Inflammatory macrophage treated with lipopolysaccharide for 4 hours (primary cell): ENCODE measurements around the gene F2RL3.

Experiments used
- DNase-seq: peaks from one replicate; pipeline ENCODE4 v3.0.0-alpha.2; 2020

Gene F2RL3

DNA sequence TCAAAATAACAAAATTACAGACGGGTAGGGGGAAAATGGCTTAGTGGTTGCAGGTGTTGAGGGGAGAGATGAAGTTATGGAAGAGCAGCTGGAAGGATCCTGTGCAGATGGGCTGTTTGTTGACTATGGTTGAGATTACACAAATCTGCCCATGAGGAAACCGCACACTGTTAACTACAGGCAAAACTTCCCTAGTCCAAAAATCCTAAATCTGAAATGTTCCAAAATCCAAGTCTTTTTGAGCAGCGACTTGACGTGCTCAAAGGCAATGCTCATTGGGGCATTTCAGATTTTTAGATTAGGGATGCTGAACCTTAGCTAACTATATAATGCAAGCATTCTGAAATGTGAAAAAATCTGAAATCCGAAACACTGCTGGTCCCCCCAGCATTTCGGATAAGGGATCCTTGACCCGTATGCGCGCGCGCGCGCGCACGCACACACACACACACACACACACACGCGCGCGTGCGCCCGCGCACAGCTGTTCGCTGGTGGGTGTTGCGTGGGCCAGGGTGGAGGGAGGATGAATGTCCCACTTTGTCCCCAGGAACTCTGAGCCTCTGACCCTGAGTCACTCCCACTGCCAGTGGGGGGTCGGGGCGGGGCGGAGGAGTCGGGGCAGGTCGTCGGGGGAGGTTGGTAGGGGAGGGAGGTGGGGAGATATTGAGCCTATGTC lies 6.8 kb downstream of the F2RL3 start:
- peak; percentile 5 for DNase-seq

DNA sequence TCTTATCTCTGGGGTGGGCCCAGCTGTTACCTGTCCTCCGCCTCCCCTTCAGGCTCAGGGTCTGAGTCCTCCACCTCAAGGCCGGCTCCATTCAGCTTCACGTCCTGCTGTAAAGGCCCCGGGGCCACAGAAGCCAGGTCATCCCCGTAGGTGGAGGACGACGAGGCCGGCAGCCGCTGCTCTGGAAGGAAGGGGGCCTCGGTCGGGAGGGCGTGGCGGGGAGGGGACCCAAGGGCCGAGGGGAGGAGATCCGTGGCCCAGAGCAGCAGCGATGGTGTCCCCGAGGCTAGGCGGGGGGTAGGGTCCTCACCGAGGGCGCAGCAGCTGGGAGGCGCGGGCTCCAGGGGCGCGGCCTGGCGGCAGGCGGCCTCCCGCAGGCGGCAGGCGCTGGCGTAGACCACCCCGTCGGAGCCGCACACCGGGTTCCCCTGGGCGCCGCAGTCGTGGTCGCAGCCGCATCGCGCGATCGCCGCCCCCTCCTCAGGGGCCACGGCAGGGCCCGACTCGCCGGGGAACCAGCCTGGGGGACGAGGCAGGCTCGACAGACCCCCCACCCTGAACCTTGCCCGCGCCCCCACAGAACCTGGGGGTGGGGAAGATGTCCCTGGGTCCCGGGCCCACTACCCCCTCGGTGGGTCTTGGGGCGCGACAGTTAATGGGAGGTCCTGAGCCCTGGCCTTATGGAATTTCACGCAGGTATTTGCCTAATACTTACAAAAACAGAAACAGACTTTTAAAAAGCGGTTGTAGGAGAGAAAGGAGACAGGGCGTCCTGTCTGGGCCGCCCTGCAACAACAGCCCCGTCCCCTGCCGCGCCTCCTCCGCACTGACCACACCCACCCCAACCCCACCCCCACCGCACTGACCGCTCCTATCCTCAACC lies 7.6 kb downstream of the F2RL3 start:
- DNase-seq: peak; percentile 21

DNA sequence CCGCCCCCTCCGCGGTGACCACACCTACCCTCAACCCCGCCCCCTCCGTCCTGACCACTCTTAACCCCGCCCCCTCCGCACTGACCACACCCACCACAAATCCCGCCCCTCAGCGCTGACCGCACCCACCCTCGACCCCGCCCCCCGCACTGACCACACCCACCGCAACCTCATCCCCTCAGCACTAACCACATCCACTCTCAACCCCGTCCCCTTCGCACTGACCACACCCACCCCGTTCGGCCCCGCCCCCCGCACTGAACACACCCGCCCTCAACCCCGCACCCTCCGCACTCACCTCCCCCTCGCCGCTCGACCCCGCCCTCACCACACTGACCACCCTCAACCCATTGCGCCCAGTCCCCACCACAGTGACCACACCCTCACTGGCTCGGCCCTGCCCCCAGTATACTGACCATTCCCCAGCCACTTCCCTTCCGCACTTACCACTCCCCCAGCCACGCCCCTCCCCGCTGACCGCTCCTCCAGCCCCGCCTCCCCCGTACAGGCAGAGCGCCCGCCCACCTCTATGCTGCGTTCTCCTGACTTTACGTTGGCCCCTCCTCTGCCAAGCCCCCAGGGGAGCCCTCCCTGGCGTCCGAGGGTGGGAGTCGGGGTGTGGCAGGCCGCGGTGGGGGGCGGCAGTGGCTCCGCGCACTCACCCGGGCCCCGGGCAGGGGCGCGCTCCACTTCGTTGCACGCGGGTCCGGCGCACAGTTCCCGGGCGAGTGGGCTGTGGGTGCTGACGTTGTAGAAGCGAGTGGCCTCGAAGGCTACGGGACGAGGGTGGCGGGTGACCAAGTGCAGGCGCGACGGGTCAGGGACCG lies 8.4 kb downstream of the F2RL3 start:
- peak; percentile 96 for DNase-seq

GRCh38 chr19:16897856-16898161 lies 9.0 kb downstream of the F2RL3 start:
- no peak for DNase-seq

DNA sequence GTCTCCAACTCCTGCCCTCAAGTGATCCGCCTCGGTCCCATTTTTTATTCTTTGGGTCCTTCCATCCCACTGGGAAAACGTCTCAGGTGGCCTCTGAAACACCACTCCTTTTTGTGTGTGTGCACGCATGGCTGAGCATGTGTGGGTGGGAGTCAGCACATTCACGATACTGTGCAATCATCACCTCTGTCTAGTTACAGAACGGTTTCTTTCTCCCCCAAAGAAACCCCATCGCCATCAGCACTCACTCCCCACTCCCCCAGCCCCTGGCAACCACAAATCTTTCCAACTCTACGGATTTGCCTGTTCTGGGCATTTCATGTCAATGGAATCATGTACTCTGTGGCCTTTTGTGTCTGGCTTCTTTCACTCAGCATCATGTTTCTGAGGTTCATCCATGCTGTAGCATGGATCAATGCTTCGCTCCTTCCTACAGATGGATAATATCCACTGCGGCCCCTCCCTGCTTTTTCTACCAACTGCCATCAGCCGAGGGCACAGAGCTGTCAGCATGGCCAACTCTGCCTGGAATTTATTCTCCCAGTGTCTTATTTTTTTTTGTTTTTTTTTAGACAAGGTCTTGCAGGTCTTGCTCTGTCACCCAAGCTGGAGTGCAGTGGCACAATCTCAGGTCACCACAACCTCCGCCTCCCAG lies 9.7 kb downstream of the F2RL3 start:
- DNase-seq: no peak

DNA sequence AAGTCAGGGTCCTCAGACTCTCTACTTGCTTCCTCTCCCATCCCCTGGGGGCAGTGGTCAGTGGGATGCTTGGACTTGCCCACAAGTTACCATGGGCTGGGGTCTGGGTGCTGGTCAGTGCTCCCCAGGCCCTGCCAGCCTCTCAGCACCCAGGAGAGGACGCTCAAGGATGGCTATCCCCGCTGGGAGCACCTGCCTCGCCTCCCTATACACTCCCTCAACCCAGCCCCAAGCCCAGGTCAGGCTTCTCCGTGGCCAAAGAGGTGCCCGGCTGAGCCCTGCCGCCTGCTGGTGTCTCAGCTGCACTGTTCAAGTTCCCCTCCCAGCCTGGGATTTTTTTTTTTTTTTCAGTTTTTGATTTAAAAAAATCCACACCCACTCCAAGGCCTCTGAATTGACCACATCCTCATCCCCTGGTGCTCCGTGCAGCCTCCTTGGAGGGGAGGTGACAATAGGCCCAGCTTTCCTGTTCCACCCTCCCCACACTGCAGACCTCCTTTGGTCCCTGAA lies 10.8 kb downstream of the F2RL3 start:
- DNase-seq: peak; percentile 83

- no peak for DNase-seq
Measured at GRCh38 chr19:16901491-16902175, 12.8 kb downstream of the F2RL3 start.

DNA sequence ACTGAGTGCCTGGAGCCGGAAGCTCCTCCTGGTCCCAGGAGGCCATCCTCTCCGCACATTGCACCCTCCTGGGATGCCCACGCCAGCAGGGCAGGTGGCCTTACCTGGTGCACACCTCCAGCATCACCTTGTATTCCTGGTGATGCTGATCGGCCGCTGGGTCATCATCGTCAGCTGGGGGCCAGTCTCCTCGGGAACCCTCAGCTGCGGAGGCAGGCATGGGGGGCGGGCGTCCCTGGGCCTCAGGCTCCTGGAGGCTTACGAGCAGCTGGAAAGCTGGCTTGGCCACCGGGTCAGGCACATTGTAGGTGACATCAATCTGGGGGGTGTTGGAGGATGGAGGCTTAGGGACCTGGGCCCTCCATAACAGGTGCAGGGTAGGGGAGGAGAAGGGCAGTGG lies 13.7 kb downstream of the F2RL3 start:
- no peak for DNase-seq

DNA sequence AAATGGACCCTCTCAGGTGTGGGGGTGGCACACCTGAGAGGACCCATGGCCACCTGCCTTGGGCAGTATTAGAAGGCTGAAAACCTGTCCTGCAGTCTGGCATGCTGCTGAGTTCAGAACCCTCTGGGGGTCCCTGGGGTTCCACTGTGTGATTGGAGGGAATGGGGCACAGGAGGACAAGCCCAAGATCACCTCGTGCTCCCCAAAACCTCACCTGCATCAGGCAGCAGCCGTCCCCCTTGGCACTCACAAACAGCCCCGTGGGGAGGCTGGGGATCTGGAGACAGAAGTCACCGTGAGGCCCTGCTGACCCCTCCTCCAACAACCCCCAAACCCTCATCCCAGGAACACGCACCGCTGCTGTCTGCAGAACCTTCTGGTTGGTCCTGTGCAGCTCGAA lies 14.5 kb downstream of the F2RL3 start:
- no peak for DNase-seq

GRCh38 chr19:16904599-16904998 lies 15.8 kb downstream of the F2RL3 start:
- DNase-seq: no peak

- no peak for DNase-seq
Measured at GRCh38 chr19:16908759-16909158, 20.0 kb downstream of the F2RL3 start.

- no peak for DNase-seq
Measured at GRCh38 chr19:16911046-16911445, 22.2 kb downstream of the F2RL3 start.

DNA sequence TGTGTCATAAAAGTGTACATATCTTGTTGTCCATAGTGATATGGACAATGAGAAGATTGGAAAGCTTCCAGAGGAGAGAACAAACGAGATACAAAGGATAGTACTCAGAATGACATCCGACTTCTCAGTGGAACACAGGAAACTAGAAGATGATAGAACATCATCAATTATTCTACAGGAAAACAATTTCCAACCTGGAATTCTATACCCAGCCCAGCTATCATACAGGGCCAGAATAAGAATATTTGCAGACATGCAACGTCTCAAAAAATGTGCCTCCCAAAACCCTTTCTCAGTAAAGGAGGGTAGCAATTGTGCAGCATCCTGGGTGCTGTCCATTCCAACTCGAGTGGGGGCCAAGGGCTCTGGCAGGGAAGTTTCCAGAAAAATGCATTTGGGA lies 24.0 kb downstream of the F2RL3 start:
- DNase-seq: no peak

DNA sequence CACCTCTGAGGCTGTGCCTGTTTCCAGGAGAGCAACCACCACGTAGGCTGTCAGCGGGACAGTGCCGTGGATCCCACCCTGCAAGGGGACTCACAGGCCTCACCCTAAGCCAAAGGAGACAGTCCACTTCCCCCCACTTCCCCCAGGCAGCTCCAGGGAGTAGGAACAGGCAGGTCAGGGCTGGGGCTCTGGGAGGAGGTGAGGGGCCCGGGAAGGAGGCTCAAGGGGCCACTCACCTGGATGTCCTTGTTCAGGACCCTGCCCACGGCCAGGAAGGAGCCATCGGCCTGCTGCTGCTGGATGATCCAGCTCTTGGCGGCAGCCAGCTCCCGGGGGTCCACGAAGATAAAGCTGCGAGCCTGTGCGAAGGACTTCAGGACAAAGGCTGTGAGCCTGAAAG lies 25.6 kb downstream of the F2RL3 start:
- DNase-seq: no peak

- no peak for DNase-seq
Measured at GRCh38 chr19:16915135-16915534, 26.3 kb downstream of the F2RL3 start.

DNA sequence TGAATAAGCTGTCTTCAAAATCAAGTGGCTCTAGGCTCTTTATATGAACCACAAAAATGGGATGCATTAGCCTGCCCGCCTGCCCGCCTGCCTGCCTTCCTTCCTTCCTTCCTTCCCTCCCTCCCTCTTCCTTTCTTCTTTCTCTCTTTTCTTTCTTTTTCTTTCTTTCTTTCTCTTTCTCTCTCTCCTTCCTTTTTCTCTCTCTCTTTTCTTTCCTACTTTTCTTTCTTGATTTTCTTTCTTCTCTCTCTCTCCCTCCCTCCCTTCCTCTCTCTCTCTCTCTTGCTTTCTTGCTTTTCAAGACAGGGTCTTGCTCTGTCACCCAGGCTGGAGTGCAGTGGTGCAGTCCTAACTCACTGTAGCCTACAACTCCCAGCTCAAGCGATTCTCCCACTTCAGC lies 26.9 kb downstream of the F2RL3 start:
- no peak for DNase-seq

GRCh38 chr19:16917401-16917800 lies 28.6 kb downstream of the F2RL3 start:
- no peak for DNase-seq

DNA sequence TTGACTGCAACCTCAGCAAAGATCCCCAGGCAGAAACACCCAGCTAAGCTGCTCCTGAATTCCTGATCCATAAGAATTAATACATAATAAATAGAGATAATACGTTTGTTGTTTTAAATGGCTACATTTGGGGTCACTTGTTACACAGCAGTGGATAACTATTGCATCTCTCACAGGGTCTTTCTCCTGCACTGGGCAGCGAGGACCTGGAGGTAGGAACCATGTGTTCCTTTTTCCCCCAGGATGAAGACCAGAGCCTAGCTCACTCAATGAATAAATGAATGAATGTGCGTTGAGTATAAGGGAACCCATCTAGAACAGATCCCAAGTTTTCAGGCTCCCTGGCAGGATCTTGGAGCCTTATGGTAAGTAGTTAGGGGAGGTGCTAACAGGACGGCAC lies 30.7 kb downstream of the F2RL3 start:
- no peak for DNase-seq

DNA sequence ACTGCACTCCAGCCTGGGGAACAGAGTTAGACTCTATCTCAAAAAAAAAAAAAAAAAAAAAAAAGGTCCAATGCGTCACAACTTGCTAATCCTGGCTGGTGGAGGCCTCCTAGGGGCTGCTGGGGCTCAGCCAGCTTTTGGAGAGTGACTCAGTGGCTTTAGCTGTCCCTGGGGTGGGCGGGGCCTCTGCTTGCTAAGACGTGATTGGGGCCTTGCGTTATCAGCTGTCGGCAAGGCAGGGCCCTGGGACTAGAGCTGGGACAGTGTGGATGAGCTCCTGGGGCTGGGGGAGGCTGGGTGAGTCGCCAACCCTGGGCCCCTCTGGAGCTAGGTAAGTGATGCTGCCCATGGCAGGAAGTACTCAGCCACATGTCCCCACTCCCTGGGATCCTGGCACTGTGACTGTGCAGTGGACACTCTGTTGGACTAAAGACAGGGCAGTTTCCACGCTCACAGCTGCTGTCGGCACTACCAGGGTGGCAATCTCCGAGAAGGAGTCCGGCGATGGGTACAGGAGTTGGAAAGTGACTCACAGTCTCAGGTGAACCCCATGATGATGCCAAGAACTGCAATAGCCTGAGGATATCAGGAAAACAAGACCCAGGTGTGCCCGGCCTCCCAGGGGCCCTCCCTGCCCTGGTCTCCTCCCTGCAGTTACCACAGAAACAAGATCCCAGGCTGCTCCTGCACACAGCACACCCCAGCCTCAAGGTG lies 32.2 kb downstream of the F2RL3 start:
- no peak for DNase-seq

DNA sequence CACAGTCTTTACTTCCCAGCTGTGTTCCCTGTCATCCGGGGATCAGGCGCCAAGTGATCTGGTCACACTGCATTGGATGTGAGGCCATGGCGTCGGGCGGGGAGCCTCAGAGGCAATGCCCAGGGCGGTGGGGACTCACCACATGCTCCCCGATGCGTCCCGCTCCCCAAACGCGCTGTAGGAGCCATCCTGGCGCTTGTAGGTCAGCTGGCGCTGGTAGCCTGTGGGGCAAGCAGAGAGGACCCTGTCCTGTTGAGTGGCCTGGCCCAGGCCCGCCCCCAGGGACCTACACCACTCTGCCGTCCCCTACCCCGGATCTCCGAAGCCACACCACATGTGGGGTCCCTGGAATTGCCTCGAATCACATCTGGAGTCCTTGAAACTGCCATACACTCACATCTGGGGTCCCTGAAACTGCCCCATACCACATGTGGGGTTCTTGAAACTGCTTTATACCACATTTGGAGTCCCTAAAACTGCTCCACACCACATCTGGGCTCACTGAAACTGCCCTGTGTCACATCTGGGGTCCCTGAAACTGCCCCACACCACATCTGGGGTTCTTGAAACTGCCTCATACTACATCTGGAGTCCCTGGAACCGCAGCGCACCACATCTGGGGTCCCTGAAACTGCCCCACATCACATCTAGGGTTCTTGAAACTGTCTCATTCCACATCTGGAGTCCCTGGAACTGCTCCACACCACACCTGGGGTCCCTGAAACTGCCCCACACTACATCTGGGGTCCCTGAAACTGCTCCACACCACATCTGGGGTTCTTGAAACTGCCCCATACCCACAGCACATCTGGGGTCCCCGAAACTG lies 33.2 kb downstream of the F2RL3 start:
- no peak for DNase-seq

GRCh38 chr19:16922592-16922934 lies 33.8 kb downstream of the F2RL3 start:
- no peak for DNase-seq
